Upper lobe of left lung (tissue), 6 donors: Measurements from ENCODE around the gene HIF1A. TPM values are rescaled to one million over a fixed set of nuclear protein-coding genes. Genes with fewer than 3 reads are reported as not detected.

Source experiments
- ATAC-seq, 2 donors: fragments of 200-7000 bp; cut with Tn5 transposase; one replicate each; pipeline ENCODE4 v1.9.1; 2022; ENCODE audit warnings: mild to moderate bottlenecking in 2 of 2, moderate library complexity in 2 of 2; ENCODE audit not compliant: low FRiP score in 2 of 2
- DNase-seq, 2 donors: peaks; one replicate each; pipeline ENCODE4 v3.0.0-alpha.2; 2019 to 2020
- H3K27ac ChIP-seq, 4 donors: fragments of 200-600 bp; sonication (generic); one replicate each; pipeline ENCODE4 v1.5.1; 2016 to 2019
- H3K27me3 ChIP-seq, 4 donors: fragments of 200-600 bp; sonication (generic); one replicate each; pipeline ENCODE4 v1.5.1; 2017 to 2019
- H3K36me3 ChIP-seq, 4 donors: fragments of 200-600 bp; sonication (generic); one replicate each; pipeline ENCODE4 v1.5.1; 2016 to 2019
- H3K4me1 ChIP-seq, 4 donors: fragments of 200-600 bp; sonication (generic); one replicate each; pipeline ENCODE4 v1.5.1; 2018 to 2019
- H3K4me3 ChIP-seq, 4 donors: fragments of 200-600 bp; sonication (generic); one replicate each; pipeline ENCODE4 v1.5.1; 2017 to 2019; ENCODE audit warnings: mild to moderate bottlenecking in 2 of 4, moderate library complexity in 1 of 4
- H3K9me3 ChIP-seq, 4 donors: fragments of 200-600 bp; sonication (generic); one replicate each; pipeline ENCODE4 v1.5.1; 2018 to 2019
- EP300 ChIP-seq, 4 donors: sonication (generic); formaldehyde crosslinking; IDR thresholded peaks; one replicate each; pipeline ENCODE4 v1.5.1; 2017; ENCODE audit warnings: antibody characterized with exemption in 4 of 4, control low read depth in 2 of 4
- POLR2A ChIP-seq, 4 donors: fragments of 450-650 bp; IDR thresholded peaks; one replicate each; pipeline ENCODE4 v1.5.1; 2016 to 2017; ENCODE audit warnings: antibody characterized with exemption in 4 of 4, mild to moderate bottlenecking in 2 of 4
- POLR2AphosphoS5 ChIP-seq, 2 donors: sonication (generic); formaldehyde crosslinking; IDR thresholded peaks; one replicate each; pipeline ENCODE4 v1.5.1; 2017; ENCODE audit warnings: antibody characterized with exemption in 2 of 2
- WGBS, 2 donors: methylation state at CpG; one replicate each; pipeline ENCODE4 v1.1.5; 2017 to 2018; 5-methylcytosine and 5-hydroxymethylcytosine counted together
- total RNA-seq, 6 donors: library from RNA; depleted of rRNA in 4 of 6; stranded (reverse); fragments of >200 nt in 4 of 6; gene quantifications; one replicate each; pipeline versions ENCODE4 v1.1.0 to v1.2.1, GENCODE V29; 2016 to 2021
- TF ChIP-seq, protein P1 (sequence below), 6 experiments: fragments of 450-650 bp in 4 of 6; fragments of 200-600 bp in 2 of 6; sonication (generic) in 2 of 6; IDR thresholded peaks; one replicate each; pipeline ENCODE4 v1.5.1; 2016 to 2019; ENCODE audit warnings: antibody characterized with exemption in 6 of 6
- donor health status: DM: no; HTN: no; CAD: no; lungs with moderate emphysema.
- donor health status: DM: no; HTN: yes; CAD: no; lungs with severe emphysema.

HIF1A gene
- total RNA-seq, 6 donors from 2014 or later: 72.1 to 131 (median 116) TPM

DNA sequence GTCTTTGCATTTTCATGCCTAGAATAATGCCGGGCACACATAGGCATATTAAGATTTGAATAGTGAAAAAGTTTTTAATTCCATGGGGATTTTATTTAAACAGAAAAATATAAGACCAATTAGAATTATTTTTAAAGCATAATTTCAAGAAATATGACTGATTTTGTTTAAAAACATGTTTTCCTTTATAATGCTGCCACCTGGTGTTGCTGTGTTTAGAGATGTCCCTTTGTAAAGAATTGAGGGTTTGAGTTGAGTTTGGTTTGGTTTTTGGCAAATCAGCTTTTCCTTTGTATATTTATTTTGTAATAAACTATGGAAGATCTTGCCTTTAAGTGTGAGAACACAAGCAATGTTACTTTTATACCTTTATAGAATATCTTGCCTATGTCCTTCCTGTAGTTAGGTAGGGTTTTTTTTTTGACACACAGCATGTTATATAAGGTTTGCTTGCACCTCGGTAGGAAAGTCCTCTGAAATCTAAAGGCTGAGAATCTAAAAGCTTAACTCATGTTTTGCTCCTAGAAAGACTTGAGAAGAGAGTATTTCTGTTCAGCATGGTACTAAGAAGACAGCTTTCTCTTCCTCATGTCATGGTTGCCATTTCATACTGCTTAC lies 35.6 kb downstream of the HIF1A start:
- Histone ChIP-seq H3K27ac (no peak overlapping the region), H3K36me3 (peaks cover 32 to 97% (median 40%) of the 10 kb centered on the region in 4 donors)
- 75% methylated on average over 2 of the region's 2 CpGs for WGBS, 2 donors

DNA sequence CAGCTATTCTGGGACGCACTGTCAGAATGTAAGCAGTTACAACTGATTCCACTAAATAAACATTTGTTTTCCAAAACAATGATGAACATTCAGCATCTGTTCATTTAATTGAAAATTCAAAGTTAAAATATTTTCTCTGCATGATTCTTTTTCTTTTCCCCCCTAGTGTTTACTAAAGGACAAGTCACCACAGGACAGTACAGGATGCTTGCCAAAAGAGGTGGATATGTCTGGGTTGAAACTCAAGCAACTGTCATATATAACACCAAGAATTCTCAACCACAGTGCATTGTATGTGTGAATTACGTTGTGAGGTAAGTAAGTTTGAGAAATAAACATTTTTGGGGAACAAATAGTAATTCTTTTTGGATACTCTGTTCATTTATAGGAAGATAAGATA lies 38.7 kb downstream of the HIF1A start:
- H3K4me3 ChIP-seq: no peak overlapping the region
- H3K27ac ChIP-seq: no peak overlapping the region
- H3K4me1 ChIP-seq: peaks cover 0 to 3% (median 0%) of the 10 kb centered on the region in 4 donors
- WGBS, 2 donors: 83 to 92% methylated on average over 2 of the region's 2 CpGs
- no peak for DNase-seq
- no peaks in the 10 kb centered on the region for H3K9me3 ChIP-seq
- H3K36me3 ChIP-seq: peaks cover 43 to 98% (median 55%) of the 10 kb centered on the region in 4 donors
- H3K27me3 ChIP-seq: no peaks in the 10 kb centered on the region
- TF ChIP-seq POLR2AphosphoS5 (IDR thresholded peaks at IDR 0.05) (no peak), POLR2A (IDR thresholded peaks at IDR 0.05) (no peak)
- ATAC-seq: no peak

More for the DNA sequence above, 35.6 kb downstream of the HIF1A start:
- ATAC-seq (no peak), DNase-seq (no peak)
- no peaks in the 10 kb centered on the region for H3K27me3 ChIP-seq
- no peak overlapping the region for H3K4me3 ChIP-seq
- peaks cover 0 to 3% (median 0%) of the 10 kb centered on the region in 4 donors for H3K4me1 ChIP-seq
- no peaks in the 10 kb centered on the region for H3K9me3 ChIP-seq
- TF ChIP-seq POLR2A (IDR thresholded peaks at IDR 0.05): no peak
- no peak for TF ChIP-seq POLR2AphosphoS5 (IDR thresholded peaks at IDR 0.05)
- TF ChIP-seq, protein P1, sequence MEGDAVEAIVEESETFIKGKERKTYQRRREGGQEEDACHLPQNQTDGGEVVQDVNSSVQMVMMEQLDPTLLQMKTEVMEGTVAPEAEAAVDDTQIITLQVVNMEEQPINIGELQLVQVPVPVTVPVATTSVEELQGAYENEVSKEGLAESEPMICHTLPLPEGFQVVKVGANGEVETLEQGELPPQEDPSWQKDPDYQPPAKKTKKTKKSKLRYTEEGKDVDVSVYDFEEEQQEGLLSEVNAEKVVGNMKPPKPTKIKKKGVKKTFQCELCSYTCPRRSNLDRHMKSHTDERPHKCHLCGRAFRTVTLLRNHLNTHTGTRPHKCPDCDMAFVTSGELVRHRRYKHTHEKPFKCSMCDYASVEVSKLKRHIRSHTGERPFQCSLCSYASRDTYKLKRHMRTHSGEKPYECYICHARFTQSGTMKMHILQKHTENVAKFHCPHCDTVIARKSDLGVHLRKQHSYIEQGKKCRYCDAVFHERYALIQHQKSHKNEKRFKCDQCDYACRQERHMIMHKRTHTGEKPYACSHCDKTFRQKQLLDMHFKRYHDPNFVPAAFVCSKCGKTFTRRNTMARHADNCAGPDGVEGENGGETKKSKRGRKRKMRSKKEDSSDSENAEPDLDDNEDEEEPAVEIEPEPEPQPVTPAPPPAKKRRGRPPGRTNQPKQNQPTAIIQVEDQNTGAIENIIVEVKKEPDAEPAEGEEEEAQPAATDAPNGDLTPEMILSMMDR (IDR thresholded peaks at IDR 0.05): peak in 3 of 6 experiments; percentile 7 to 49 (median 41)
- TF ChIP-seq EP300 (IDR thresholded peaks at IDR 0.05): no peak

DNA sequence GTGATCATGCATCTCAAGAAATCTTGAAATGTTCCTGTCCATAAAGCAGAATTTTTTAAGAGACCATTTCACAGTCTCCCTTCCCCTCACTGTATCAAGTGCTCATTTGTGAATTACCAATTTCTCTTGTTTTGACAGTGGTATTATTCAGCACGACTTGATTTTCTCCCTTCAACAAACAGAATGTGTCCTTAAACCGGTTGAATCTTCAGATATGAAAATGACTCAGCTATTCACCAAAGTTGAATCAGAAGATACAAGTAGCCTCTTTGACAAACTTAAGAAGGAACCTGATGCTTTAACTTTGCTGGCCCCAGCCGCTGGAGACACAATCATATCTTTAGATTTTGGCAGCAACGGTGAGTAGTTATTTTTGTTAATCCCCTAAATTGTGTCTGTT lies 41.4 kb downstream of the HIF1A start:
- no peaks in the 10 kb centered on the region for H3K4me1 ChIP-seq
- no peaks in the 10 kb centered on the region for H3K27me3 ChIP-seq
- H3K27ac ChIP-seq: no peak overlapping the region
- H3K4me3 ChIP-seq: no peak overlapping the region
- H3K36me3 ChIP-seq: peaks cover 55 to 98% (median 68%) of the 10 kb centered on the region in 4 donors
- H3K9me3 ChIP-seq: no peaks in the 10 kb centered on the region
- DNase-seq: no peak
- no peak for ATAC-seq
- no peak for TF ChIP-seq EP300 (IDR thresholded peaks at IDR 0.05)
- TF ChIP-seq, protein P1 (IDR thresholded peaks at IDR 0.05): no peak
- TF ChIP-seq POLR2A (IDR thresholded peaks at IDR 0.05): no peak
- TF ChIP-seq POLR2AphosphoS5 (IDR thresholded peaks at IDR 0.05): no peak
- WGBS, 2 donors: 85 to 86% methylated on average over 4 of the region's 4 CpGs

DNA sequence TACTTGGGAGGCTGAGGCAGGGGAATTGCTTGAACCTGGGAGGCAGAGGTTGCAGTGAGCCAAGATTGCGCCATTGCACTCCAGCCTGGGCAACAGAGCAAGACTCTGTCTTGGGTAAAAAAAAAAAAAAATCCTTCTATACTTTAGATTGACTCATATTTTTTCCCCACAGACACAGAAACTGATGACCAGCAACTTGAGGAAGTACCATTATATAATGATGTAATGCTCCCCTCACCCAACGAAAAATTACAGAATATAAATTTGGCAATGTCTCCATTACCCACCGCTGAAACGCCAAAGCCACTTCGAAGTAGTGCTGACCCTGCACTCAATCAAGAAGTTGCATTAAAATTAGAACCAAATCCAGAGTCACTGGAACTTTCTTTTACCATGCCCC lies 42.6 kb downstream of the HIF1A start:
- TF ChIP-seq POLR2A (IDR thresholded peaks at IDR 0.05): no peak
- TF ChIP-seq EP300 (IDR thresholded peaks at IDR 0.05): no peak
- no peak for TF ChIP-seq POLR2AphosphoS5 (IDR thresholded peaks at IDR 0.05)
- TF ChIP-seq, protein P1 (IDR thresholded peaks at IDR 0.05): no peak
- WGBS, 2 donors: 72 to 75% methylated on average over 5 of the region's 5 CpGs
- peak in 1 of 2 donors; percentile 16 for ATAC-seq
- Histone ChIP-seq H3K4me1 (no peaks in the 10 kb centered on the region), H3K9me3 (no peaks in the 10 kb centered on the region), H3K27ac (no peak overlapping the region), H3K4me3 (no peak overlapping the region), H3K27me3 (no peaks in the 10 kb centered on the region), H3K36me3 (peaks cover 53 to 96% (median 71%) of the 10 kb centered on the region in 4 donors)
- DNase-seq: no peak

DNA sequence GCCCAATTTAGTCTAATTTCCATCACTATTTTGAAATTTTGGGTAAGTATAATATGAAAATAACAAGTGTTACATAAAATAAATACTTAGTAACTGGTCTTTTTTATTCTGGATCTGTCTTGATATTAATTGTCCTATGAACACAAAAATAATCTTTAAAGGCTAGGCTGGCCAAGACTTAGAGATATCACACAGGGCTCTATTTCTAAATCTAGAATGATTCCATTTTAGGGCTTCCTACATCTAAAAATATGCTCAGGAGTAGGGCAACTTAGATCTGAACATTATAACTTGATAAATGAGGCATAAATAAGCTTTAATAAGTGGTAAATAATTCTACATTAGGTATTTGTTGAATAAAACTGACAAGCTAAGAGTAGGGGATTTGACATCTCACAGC lies 43.8 kb downstream of the HIF1A start:
- Histone ChIP-seq H3K27me3 (no peaks in the 10 kb centered on the region), H3K27ac (no peak overlapping the region), H3K36me3 (peaks cover 45 to 96% (median 68%) of the 10 kb centered on the region in 4 donors)

More for the DNA sequence above, 43.8 kb downstream of the HIF1A start:
- DNase-seq (no peak), ATAC-seq (no peak)
- H3K4me1 ChIP-seq: no peaks in the 10 kb centered on the region
- no peaks in the 10 kb centered on the region for H3K9me3 ChIP-seq
- TF ChIP-seq POLR2A (IDR thresholded peaks at IDR 0.05) (no peak), POLR2AphosphoS5 (IDR thresholded peaks at IDR 0.05) (no peak), EP300 (IDR thresholded peaks at IDR 0.05) (no peak)
- TF ChIP-seq, protein P1 (IDR thresholded peaks at IDR 0.05): no peak
- H3K4me3 ChIP-seq: no peak overlapping the region
